ENCODE results near the gene MIA.

DNA sequence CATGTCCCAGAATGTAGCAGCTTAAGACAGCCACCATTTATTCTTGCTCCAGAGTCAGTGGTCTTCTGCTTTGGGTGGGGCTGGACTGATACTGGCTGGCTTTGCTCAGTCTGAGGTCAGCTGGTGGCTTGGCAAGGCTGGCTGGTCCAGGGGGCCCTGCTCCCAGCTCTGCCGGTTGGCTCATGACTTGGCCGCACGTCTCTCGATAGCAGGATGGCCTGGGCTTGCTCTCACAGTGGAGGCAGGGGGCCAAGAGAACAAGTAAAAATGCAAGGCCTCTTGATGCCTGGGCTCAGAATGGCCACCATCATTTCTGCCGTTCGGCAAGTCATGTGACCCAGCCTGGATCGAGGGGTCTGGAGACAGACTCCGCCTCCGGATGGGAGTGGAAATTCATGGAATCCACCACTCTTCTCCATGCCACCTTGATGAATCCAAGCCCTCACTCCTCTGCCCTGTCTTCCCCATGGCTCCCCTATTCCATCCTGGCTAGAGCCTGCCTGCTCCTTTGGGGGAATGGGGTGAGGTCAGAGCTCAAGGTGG, 38.1 kb upstream of the MIA start:
- no peak for TF ChIP-seq POLR2AphosphoS5 (IDR thresholded peaks at IDR 0.05)
- no peak for TF ChIP-seq POLR2A (IDR thresholded peaks at IDR 0.05)

Measured in sigmoid colon (tissue), 4 donors.